ACC112 (cell line): ENCODE results near the gene CTNNA3.

Experiments
- H2AFZ ChIP-seq: fragments of 200-600 bp; sonication (generic); one replicate; pipeline ENCODE4 v1.6.0; 2017; ENCODE audit warnings: antibody characterized with exemption, low read length; ENCODE audit not compliant: unreplicated experiment
- H3K27ac ChIP-seq: fragments of 200-600 bp; sonication (generic); 2 replicates; pipeline ENCODE4 v1.5.1; 2014; ENCODE audit warnings: low read depth, mild to moderate bottlenecking, antibody characterized with exemption, low read length, moderate library complexity
- H3K27me3 ChIP-seq: fragments of 200-600 bp; sonication (generic); 2 replicates; pipeline ENCODE4 v1.6.1; 2014; ENCODE audit warnings: mild to moderate bottlenecking, antibody characterized with exemption, low read length, moderate library complexity, mixed read lengths; ENCODE audit not compliant: insufficient read depth
- H3K36me3 ChIP-seq: fragments of 200-600 bp; sonication (generic); 2 replicates; pipeline ENCODE4 v1.6.1; 2016; ENCODE audit warnings: mild to moderate bottlenecking, antibody characterized with exemption, low read length, moderate library complexity, mixed read lengths; ENCODE audit not compliant: insufficient read depth
- H3K4me1 ChIP-seq: fragments of 200-600 bp; sonication (generic); one replicate; pipeline ENCODE4 v1.6.1; 2016; ENCODE audit warnings: low read length, mixed read lengths; ENCODE audit not compliant: insufficient read depth, unreplicated experiment, control insufficient read depth
- H3K4me3 ChIP-seq: fragments of 200-600 bp; sonication (generic); 2 replicates; pipeline ENCODE4 v1.5.1; 2014; ENCODE audit warnings: mild to moderate bottlenecking, low read depth, low read length
- H3K79me2 ChIP-seq: fragments of 200-600 bp; sonication (generic); one replicate; pipeline ENCODE4 v1.6.0; 2016; ENCODE audit warnings: low read length; ENCODE audit not compliant: control insufficient read depth, unreplicated experiment, insufficient read depth

CTNNA3 gene

DNA sequence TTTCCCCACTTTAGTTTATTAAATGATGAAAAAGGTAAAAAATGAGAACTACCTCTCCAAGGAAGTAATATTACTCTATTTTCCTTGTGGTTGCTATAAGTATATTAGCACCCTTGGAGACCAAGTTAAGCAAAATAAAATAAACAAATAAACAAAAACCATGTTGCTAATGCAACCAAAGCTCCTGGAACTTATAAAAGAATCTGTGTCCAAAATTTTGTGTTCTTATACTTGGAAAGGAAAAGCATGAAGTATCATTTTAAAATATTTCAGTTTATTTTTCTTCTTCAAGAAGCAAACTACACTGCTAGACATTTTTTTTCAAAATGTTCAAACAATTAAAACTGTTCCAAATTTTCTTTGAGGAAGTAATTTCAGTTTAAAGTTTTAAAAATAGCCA is 1212.0 kb downstream of the CTNNA3 start:
- Histone ChIP-seq H3K4me1 (no peaks in the 10 kb centered on the region), H3K79me2 (no peaks in the 10 kb centered on the region), H3K27me3 (no peaks in the 10 kb centered on the region), H3K36me3 (no peaks in the 10 kb centered on the region), H3K4me3 (no peak overlapping the region), H3K27ac (no peak overlapping the region), H2AFZ (no peak overlapping the region)

DNA sequence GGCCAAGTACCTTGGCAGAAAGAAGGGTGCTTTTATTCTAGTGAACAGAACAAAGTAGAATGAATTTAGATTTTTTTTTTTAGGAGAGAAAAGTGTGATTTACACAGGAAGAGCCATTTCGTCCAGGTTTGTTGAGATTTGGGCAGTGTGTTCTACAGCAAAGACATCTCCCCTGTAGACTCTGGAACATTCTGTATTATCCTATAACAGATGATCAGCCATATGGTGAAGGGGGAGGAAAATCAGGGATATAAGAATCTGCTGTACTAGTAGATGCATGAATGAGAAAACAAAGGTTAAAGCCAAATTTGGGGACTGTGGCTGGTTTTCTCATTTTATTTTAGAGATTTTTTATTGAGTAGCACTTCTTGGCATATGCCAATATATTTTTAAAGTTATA is 1223.8 kb downstream of the CTNNA3 start:
- H2AFZ ChIP-seq, result no peak overlapping the region
- no peaks in the 10 kb centered on the region for H3K79me2 ChIP-seq
- no peaks in the 10 kb centered on the region for H3K27me3 ChIP-seq
- no peaks in the 10 kb centered on the region for H3K36me3 ChIP-seq
- H3K27ac ChIP-seq, result no peak overlapping the region
- no peak overlapping the region for H3K4me3 ChIP-seq
- H3K4me1 ChIP-seq, result no peaks in the 10 kb centered on the region

DNA sequence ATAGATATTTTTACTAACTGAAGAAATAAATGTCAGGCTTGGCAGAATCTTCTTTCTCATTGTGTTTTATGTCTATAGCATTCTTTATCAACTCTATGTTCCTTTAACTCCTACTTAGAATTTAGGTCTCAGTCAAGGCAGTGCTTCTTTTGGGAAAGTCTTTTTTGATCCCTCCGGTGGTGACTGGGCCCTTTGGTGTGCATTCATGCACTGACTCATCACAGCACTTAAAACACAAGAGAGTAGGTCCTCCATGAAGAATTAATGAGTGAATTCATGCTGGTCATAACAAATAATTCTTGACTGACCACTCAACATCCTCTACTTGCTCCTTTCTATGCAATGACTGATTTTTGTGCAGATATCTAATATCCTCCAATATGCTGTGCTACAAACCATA is 1229.0 kb downstream of the CTNNA3 start:
- no peak overlapping the region for H2AFZ ChIP-seq
- H3K79me2 ChIP-seq, result no peaks in the 10 kb centered on the region
- H3K4me3 ChIP-seq, result no peak overlapping the region
- H3K27me3 ChIP-seq, result no peaks in the 10 kb centered on the region
- H3K4me1 ChIP-seq, result no peaks in the 10 kb centered on the region
- H3K36me3 ChIP-seq, result no peaks in the 10 kb centered on the region
- no peak overlapping the region for H3K27ac ChIP-seq

DNA sequence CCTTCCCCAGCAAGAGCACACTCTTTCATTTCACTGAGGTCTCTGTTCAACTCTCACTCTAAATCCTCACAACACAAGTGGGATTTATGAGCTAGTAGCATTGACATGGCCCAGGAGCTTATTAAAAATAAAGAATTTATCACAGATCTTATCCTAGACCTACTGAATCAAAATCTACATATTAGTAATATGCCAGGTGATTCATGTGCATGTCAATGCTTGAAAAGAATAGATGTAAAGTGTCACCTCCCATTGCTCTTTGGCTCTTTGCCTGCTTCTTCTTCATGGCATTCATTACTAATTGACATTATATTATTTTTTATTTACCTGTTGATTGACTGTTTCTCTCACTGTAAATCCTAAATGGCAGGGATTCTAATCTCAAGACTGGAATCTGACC is 1229.4 kb downstream of the CTNNA3 start:
- H3K4me1 ChIP-seq, result no peaks in the 10 kb centered on the region
- no peak overlapping the region for H3K27ac ChIP-seq
- no peak overlapping the region for H3K4me3 ChIP-seq
- no peaks in the 10 kb centered on the region for H3K27me3 ChIP-seq
- H3K36me3 ChIP-seq, result no peaks in the 10 kb centered on the region
- no peak overlapping the region for H2AFZ ChIP-seq
- no peaks in the 10 kb centered on the region for H3K79me2 ChIP-seq

DNA sequence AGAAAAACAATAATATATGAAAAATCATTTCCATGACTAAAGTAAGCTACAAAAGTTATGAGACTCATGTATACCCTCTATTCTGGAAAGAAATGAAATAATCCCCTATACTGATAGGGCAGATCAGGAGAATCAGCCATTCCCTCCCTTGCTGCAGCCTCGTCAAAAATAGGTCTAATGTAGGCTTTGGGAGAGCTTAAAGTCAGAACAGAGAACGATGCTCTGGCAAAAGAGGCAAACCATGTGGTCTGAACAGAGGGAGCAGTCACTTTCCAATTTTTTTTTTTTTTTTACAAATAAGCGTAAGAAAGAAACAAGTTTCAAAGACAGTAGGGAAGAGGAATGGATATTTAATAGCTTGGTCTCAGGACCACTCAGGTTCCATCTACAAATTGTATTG is 1232.4 kb downstream of the CTNNA3 start:
- Histone ChIP-seq H3K4me1 (no peaks in the 10 kb centered on the region), H3K4me3 (no peak overlapping the region), H3K27me3 (no peaks in the 10 kb centered on the region), H3K79me2 (no peaks in the 10 kb centered on the region), H2AFZ (no peak overlapping the region), H3K27ac (no peak overlapping the region), H3K36me3 (no peaks in the 10 kb centered on the region)

DNA sequence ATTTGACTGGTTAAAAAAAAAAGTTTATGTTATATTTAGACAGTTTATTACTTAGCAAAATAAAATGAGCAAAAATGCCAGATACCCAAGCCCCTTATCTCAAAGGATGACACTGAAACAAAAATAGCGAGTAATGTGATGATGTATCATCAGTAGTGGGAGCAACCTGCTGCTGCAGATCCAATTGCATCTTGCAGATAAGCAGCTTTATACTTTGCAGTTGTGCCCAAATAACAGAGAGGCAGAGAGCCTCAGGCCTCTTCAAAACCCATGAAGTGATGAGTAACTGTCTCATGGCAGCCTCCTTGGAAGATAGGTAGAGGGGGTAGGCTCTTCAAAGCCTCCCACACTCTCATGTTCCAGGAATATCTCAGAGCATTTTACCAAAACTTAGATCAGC is 1238.4 kb downstream of the CTNNA3 start:
- H2AFZ ChIP-seq, result no peak overlapping the region
- no peaks in the 10 kb centered on the region for H3K36me3 ChIP-seq
- no peaks in the 10 kb centered on the region for H3K27me3 ChIP-seq

DNA sequence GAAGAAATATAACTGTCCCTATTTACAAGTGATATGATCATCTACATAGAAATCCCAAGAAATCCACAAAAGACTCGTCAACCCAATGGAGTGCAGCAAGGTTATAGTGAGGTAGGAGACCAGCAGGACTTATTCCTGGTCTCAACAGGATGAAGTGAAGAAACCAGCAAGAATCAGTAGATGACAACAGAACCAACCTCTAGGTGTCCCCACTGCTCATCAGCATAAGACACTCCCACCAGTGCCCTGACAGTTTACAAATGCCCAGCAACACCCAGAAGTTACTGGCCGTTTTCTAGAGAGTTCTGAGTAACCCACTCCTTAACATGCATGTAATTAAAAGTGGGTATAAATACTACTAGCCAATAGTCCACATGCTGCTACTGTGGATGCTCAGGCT is 1240.7 kb downstream of the CTNNA3 start:
- no peaks in the 10 kb centered on the region for H3K79me2 ChIP-seq
- no peaks in the 10 kb centered on the region for H3K4me1 ChIP-seq
- H3K27ac ChIP-seq, result no peak overlapping the region
- no peaks in the 10 kb centered on the region for H3K36me3 ChIP-seq
- H2AFZ ChIP-seq, result no peak overlapping the region
- H3K4me3 ChIP-seq, result no peak overlapping the region
- no peaks in the 10 kb centered on the region for H3K27me3 ChIP-seq

More for the DNA sequence above, 1238.4 kb downstream of the CTNNA3 start:
- H3K27ac ChIP-seq, result no peak overlapping the region
- no peaks in the 10 kb centered on the region for H3K4me1 ChIP-seq
- H3K79me2 ChIP-seq, result no peaks in the 10 kb centered on the region
- no peak overlapping the region for H3K4me3 ChIP-seq

DNA sequence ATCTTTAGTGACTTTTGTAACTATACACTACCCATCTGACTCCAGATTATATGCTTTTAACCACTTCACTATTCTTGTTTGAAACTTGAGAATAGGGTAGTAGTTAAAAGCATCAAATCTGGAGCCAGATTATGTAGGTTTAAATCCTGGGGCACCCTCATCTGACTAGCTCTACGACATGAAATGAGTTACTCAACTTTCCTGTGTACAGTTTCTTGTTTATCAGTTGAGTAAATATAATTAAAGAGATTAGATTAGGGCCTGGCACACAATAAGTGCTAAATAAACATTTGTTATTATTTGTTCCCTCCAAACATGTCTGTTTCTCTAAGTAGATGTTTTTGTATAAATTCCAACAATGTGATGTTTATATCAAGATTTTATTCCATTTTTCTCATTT is 1255.4 kb downstream of the CTNNA3 start:
- no peaks in the 10 kb centered on the region for H3K36me3 ChIP-seq
- H2AFZ ChIP-seq, result no peak overlapping the region
- no peak overlapping the region for H3K4me3 ChIP-seq
- no peak overlapping the region for H3K27ac ChIP-seq
- H3K4me1 ChIP-seq, result no peaks in the 10 kb centered on the region
- H3K79me2 ChIP-seq, result no peaks in the 10 kb centered on the region
- no peaks in the 10 kb centered on the region for H3K27me3 ChIP-seq

DNA sequence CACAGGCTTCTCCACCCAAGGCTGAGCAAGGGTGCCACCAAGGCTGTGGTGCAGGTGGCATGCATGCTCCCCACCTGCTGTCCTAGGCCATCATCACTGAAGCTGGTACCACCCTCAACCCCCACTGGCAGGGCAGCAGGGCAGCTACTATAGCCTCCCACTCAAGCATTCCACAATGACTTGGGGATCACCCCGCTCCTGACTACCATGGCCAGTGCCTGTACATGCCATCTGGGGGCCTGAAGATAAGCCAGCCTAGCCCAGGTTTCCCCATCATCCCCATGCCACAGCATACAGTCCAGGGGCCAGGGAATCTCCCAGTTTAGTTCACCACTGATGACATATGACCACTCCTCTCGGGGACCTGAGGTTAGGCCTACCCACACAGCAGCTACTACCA is 1281.1 kb downstream of the CTNNA3 start:
- no peaks in the 10 kb centered on the region for H3K36me3 ChIP-seq

DNA sequence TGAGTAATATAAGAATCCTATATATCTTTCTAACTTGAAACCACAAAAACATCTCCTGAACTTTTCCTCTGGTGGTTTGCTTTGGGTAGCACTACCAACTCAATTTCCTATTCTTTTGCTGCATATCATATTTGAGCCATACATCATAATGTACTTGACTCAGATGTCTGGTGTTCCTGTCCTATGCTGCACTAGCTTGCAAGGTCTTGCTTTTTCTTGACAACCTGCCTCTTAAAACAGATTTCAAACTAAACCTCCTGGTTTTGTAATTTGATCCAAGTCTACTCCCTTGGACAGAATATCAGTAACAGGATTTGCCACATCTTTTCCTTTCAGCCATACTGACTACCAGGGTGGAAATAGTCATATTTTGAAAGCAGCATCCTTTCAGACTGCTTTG is 1290.4 kb downstream of the CTNNA3 start:
- Histone ChIP-seq H2AFZ (no peak overlapping the region), H3K4me1 (no peaks in the 10 kb centered on the region)

More for the DNA sequence above, 1281.1 kb downstream of the CTNNA3 start:
- Histone ChIP-seq H3K4me3 (no peak overlapping the region), H3K27ac (no peak overlapping the region), H3K27me3 (no peaks in the 10 kb centered on the region), H2AFZ (no peak overlapping the region), H3K4me1 (no peaks in the 10 kb centered on the region), H3K79me2 (no peaks in the 10 kb centered on the region)

DNA sequence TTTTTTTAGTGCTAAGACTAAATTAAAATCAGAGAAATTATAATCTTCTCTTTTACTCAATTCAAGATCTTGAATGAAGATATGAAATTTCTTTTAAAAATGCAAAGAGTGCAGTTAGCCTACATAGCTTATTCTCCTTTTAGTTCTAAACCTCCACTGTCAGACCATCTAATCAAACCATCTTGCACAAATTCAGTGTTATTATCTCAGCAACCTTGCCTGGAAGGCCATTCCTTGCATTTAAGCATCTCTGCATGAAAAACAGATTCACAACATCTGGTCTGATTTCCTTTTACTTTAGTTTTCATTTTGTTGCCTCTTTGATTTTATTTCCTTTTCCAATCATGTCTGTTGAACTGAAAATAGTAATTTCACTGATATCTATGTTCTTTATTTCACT is 1297.3 kb downstream of the CTNNA3 start:
- Histone ChIP-seq H3K79me2 (no peaks in the 10 kb centered on the region), H3K4me3 (no peak overlapping the region), H3K27ac (no peak overlapping the region), H3K27me3 (no peaks in the 10 kb centered on the region), H2AFZ (no peak overlapping the region), H3K36me3 (no peaks in the 10 kb centered on the region), H3K4me1 (no peaks in the 10 kb centered on the region)

More for the DNA sequence above, 1290.4 kb downstream of the CTNNA3 start:
- no peaks in the 10 kb centered on the region for H3K36me3 ChIP-seq
- H3K27me3 ChIP-seq, result no peaks in the 10 kb centered on the region
- no peak overlapping the region for H3K27ac ChIP-seq
- no peak overlapping the region for H3K4me3 ChIP-seq
- no peaks in the 10 kb centered on the region for H3K79me2 ChIP-seq
